HUES64 (cell line): ENCODE measurements around the gene QRICH1.

Experiments
- H3K27ac ChIP-seq: 2 replicates; pipeline ENCODE4 v1.7.0; 2013; ENCODE audit warnings: low read depth, low read length, inconsistent platforms
- H3K27me3 ChIP-seq: 2 replicates; pipeline ENCODE4 v1.6.1; 2013; ENCODE audit warnings: mild to moderate bottlenecking, low read length; ENCODE audit not compliant: insufficient read depth
- H3K36me3 ChIP-seq: 2 replicates; pipeline ENCODE4 v1.6.1; 2013; ENCODE audit warnings: mild to moderate bottlenecking, low read length; ENCODE audit not compliant: insufficient read depth
- H3K4me1 ChIP-seq: 2 replicates; pipeline ENCODE4 v1.6.1; 2013; ENCODE audit warnings: mild to moderate bottlenecking, low read length, moderate library complexity; ENCODE audit not compliant: insufficient read depth
- H3K4me3 ChIP-seq: 2 replicates; pipeline ENCODE4 v1.5.1; 2013; ENCODE audit warnings: mild to moderate bottlenecking, low read length, moderate library complexity
- H3K9ac ChIP-seq: 2 replicates; pipeline ENCODE4 v1.6.1; 2013; ENCODE audit warnings: mild to moderate bottlenecking, low read depth, low read length
- H3K9me3 ChIP-seq: 2 replicates; pipeline ENCODE4 v1.6.1; 2013; ENCODE audit warnings: low read depth, low read length; ENCODE audit not compliant: insufficient read depth
- WGBS: fragments of 150-250, 120-280 bp; methylation state at CpG from one replicate; pipeline ENCODE4 v1.1.7; 2013; ENCODE audit warnings: missing lambda C conversion rate; 5-methylcytosine and 5-hydroxymethylcytosine counted together

The QRICH1 gene

GRCh38 chr3:48982016-48982415, 111.9 kb downstream of the QRICH1 start:
- peaks cover 88% of the 10 kb centered on the region for H3K36me3 ChIP-seq
- H3K27me3 ChIP-seq: no peaks in the 10 kb centered on the region
- H3K4me3 ChIP-seq: no peak overlapping the region
- H3K9ac ChIP-seq: no peak overlapping the region
- no peaks in the 10 kb centered on the region for H3K9me3 ChIP-seq
- no peak overlapping the region for H3K27ac ChIP-seq
- no peaks in the 10 kb centered on the region for H3K4me1 ChIP-seq

GRCh38 chr3:48980295-48980694, 113.6 kb downstream of the QRICH1 start:
- H3K4me3 ChIP-seq: no peak overlapping the region
- no peaks in the 10 kb centered on the region for H3K9me3 ChIP-seq
- H3K36me3 ChIP-seq: peaks cover 93% of the 10 kb centered on the region
- H3K9ac ChIP-seq: no peak overlapping the region
- no peaks in the 10 kb centered on the region for H3K27me3 ChIP-seq
- no peak overlapping the region for H3K27ac ChIP-seq
- H3K4me1 ChIP-seq: no peaks in the 10 kb centered on the region
- 98% methylated on average over 4 of the region's 4 CpGs for WGBS
